K562 (cell line): ENCODE measurements around the gene PRR11. TPM values are rescaled to one million over a fixed set of nuclear protein-coding genes. Genes with fewer than 3 reads are reported as not detected.

ENCODE experiments used
- BRF1 ChIP-seq: IDR thresholded peaks from 3 replicates; pipeline ENCODE4 v1.6.1; 2011; ENCODE audit warnings: borderline replicate concordance, mild to moderate bottlenecking; ENCODE audit not compliant: insufficient read length; ENCODE audit errors: extremely low read depth
- ELF4 ChIP-seq: fragments of 450-650 bp; formaldehyde crosslinking; IDR thresholded peaks from 2 replicates; pipeline ENCODE4 v1.4.0; 2022; ENCODE audit warnings: missing genetic modification characterization
- FOS ChIP-seq: IDR thresholded peaks from 3 replicates; pipeline ENCODE4 v1.6.1; 2011; ENCODE audit not compliant: insufficient read length; ENCODE audit errors: extremely low read depth
- GATA2 ChIP-seq: sonication (generic); formaldehyde crosslinking; IDR thresholded peaks from 2 replicates; pipeline ENCODE4 v1.4.0; 2020; ENCODE audit warnings: mild to moderate bottlenecking, missing genetic modification reagents
- JUNB ChIP-seq: fragments of 450-650 bp; formaldehyde crosslinking; conservative IDR thresholded peaks from 2 replicates; pipeline ENCODE4 v1.4.0; 2020; ENCODE audit warnings: mild to moderate bottlenecking
- MAFK ChIP-seq: IDR thresholded peaks from 2 replicates; pipeline ENCODE4 v1.6.1; 2011; ENCODE audit warnings: low read length, improper control_type of control experiment
- MEIS2 ChIP-seq: fragments of 450-650 bp; IDR thresholded peaks from 2 replicates; pipeline ENCODE4 v1.6.1; 2014; ENCODE audit warnings: mild to moderate bottlenecking; ENCODE audit not compliant: partially characterized antibody
- NR4A1 ChIP-seq, 2 experiments: fragments of 250-450 bp in 1 of 2; fragments of 450-650 bp in 1 of 2; sonication (Bioruptor Pico) in 1 of 2; IDR thresholded peaks; 2 replicates each; pipeline versions ENCODE4 v1.4.0 to v1.6.1; 2016 to 2020; ENCODE audit warnings: mild to moderate bottlenecking in 2 of 2, missing compliant biosample characterization in 1 of 2, missing genetic modification characterization in 1 of 2, moderate library complexity in 1 of 2
- NUFIP1 ChIP-seq: fragments of 450-650 bp; IDR thresholded peaks from 2 replicates; pipeline ENCODE4 v1.6.1; 2018; ENCODE audit not compliant: partially characterized antibody
- PCBP1 ChIP-seq: fragments of 200-400 bp; formaldehyde crosslinking; IDR thresholded peaks from 2 replicates; pipeline ENCODE4 v1.6.1; 2018; ENCODE audit warnings: mild to moderate bottlenecking, low read depth, low read length; ENCODE audit not compliant: poor library complexity, severe bottlenecking
- PHF8 ChIP-seq: fragments of 200-600 bp; sonication (generic); IDR thresholded peaks from 2 replicates; pipeline ENCODE4 v1.6.1; 2012; ENCODE audit warnings: mixed run types, mild to moderate bottlenecking, inconsistent platforms, low read length, moderate library complexity, borderline replicate concordance
- POU5F1 ChIP-seq: fragments of 150-350 bp; IDR thresholded peaks from 2 replicates; pipeline ENCODE4 v1.6.1; 2014; ENCODE audit warnings: borderline replicate concordance, low read length, low read depth, mild to moderate bottlenecking; ENCODE audit not compliant: partially characterized antibody
- RBM15 ChIP-seq: fragments of 200-400 bp; formaldehyde crosslinking; IDR thresholded peaks from 2 replicates; pipeline ENCODE4 v1.6.1; 2018; ENCODE audit warnings: mild to moderate bottlenecking, low read length, moderate library complexity; ENCODE audit not compliant: insufficient read depth
- SREBF2 ChIP-seq: sonication (generic); formaldehyde crosslinking; IDR thresholded peaks from 2 replicates; pipeline ENCODE4 v1.4.0; 2020; ENCODE audit warnings: mild to moderate bottlenecking, missing genetic modification reagents
- ZBED1 ChIP-seq: IDR thresholded peaks from 2 replicates; pipeline ENCODE4 v1.6.1; 2014
- ZBTB1 ChIP-seq: sonication (generic); formaldehyde crosslinking; IDR thresholded peaks from 2 replicates; pipeline ENCODE4 v1.8.1; 2023; ENCODE audit warnings: missing genetic modification reagents, low read depth, mild to moderate bottlenecking, borderline replicate concordance
- ZFX ChIP-seq: sonication (generic); formaldehyde crosslinking; IDR thresholded peaks from 2 replicates; pipeline ENCODE4 v1.8.0; 2022; ENCODE audit warnings: mild to moderate bottlenecking, missing genetic modification reagents, moderate library complexity
- ZNF134 ChIP-seq: fragments of 250-450 bp; sonication (Bioruptor Pico); conservative IDR thresholded peaks from 2 replicates; pipeline ENCODE4 v1.4.0; 2020
- ZNF274 ChIP-seq: IDR thresholded peaks from 2 replicates; pipeline ENCODE4 v1.6.1; 2011; ENCODE audit warnings: low read depth, mild to moderate bottlenecking, low read length, moderate library complexity, borderline replicate concordance
- ZNF316 ChIP-seq: fragments of 450-650 bp; IDR thresholded peaks from 2 replicates; pipeline ENCODE4 v1.6.1; 2016
- ZNF76 ChIP-seq: fragments of 250-450 bp; sonication (Bioruptor Pico); IDR thresholded peaks from 2 replicates; pipeline ENCODE4 v1.4.0; 2020; ENCODE audit warnings: mild to moderate bottlenecking, moderate library complexity, borderline replicate concordance
- polyA plus RNA-seq, 8 experiments: library from polyadenylated mRNA; depleted of rRNA in 4 of 8; stranded (reverse) in 5 of 8; unstranded in 3 of 8; fragments of >200 nt; fragmentation: Nextera tagmentation in 2 of 8; fragmentation: Illumina TruSeq in 1 of 8; extraction: Ambion mirVana in 2 of 8; extraction: Trizol in 1 of 8; gene quantifications; 2 replicates each; pipeline versions ENCODE4 v1.2.1 to v1.2.3, GENCODE V29; 2011 to 2014; ENCODE audit warnings: inconsistent platforms in 1 of 8, missing spikeins in 1 of 8
- total RNA-seq, 7 experiments: library from RNA; depleted of rRNA in 6 of 7; stranded (reverse); fragments of >200 nt in 6 of 7; fragmentation: Illumina TruSeq in 2 of 7; extraction: Trizol in 2 of 7; gene quantifications; 2 replicates each; pipeline versions ENCODE4 v1.2.1 to v1.2.3, GENCODE V29; 2011 to 2021; ENCODE audit warnings: low replicate concordance in 1 of 7
- TF ChIP-seq, protein P1 (sequence below): sonication (generic); formaldehyde crosslinking; IDR thresholded peaks from 2 replicates; pipeline ENCODE4 v1.8.0; 2023; ENCODE audit warnings: mild to moderate bottlenecking, missing genetic modification reagents
- TF ChIP-seq, protein P2 (sequence below), 2 experiments: IDR thresholded peaks; 2 replicates each; pipeline ENCODE4 v1.6.1; 2012; ENCODE audit warnings: improper control_type of control experiment in 2 of 2, low read depth in 2 of 2, low read length in 2 of 2, borderline replicate concordance in 1 of 2

Gene PRR11
- total and polyA plus RNA-seq, 9 of the 15 experiments (the other 6 are each of a cell fraction or from before 2014, with no cell fraction given), result 13.3 to 75.2 (median 46.4) TPM

DNA sequence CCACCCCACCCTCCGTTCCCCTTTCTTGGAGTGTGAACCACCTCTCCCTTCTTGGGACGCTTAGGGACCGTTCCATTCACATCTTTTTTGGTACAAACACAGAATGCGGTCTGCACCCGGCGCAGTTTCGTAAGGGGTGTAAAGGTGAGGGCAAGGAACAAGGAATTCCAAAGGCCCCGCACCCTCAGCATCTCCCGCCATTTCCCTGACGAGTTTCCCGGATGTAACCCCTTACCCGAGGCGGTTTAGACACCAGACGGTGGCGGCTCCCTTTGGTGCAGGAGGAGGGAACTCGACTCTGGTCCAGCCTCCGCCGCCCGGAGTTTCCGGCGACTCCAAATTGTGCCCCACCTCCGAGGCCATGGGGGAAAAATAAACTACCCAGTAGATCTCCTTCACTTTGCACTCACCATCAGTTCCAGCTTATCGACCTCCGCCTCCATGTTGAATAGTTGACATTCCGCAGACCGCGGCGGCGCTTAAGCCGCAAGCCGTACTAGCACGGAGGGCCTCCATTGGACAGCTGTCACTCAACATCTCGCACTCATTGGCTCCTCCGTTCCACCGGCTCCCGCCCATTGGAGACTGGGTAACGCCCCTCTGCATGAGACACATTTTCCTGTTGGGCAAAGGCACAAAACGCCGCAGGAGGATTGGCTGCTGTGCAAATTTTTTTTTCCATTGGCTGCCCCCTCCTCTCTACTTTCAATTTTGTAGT, 666 bp upstream of the PRR11 start, which contains the start of gene SKA2 (continued):
- TF ChIP-seq FOS, result peak; percentile 98
- no peak for TF ChIP-seq NUFIP1
- no peak for TF ChIP-seq ZNF134 (CRISPR knock-in tag)
- no peak for TF ChIP-seq PCBP1
- TF ChIP-seq JUNB (CRISPR knock-in tag), result no peak
- peak; percentile 56 for TF ChIP-seq ZFX
- TF ChIP-seq, protein P1, sequence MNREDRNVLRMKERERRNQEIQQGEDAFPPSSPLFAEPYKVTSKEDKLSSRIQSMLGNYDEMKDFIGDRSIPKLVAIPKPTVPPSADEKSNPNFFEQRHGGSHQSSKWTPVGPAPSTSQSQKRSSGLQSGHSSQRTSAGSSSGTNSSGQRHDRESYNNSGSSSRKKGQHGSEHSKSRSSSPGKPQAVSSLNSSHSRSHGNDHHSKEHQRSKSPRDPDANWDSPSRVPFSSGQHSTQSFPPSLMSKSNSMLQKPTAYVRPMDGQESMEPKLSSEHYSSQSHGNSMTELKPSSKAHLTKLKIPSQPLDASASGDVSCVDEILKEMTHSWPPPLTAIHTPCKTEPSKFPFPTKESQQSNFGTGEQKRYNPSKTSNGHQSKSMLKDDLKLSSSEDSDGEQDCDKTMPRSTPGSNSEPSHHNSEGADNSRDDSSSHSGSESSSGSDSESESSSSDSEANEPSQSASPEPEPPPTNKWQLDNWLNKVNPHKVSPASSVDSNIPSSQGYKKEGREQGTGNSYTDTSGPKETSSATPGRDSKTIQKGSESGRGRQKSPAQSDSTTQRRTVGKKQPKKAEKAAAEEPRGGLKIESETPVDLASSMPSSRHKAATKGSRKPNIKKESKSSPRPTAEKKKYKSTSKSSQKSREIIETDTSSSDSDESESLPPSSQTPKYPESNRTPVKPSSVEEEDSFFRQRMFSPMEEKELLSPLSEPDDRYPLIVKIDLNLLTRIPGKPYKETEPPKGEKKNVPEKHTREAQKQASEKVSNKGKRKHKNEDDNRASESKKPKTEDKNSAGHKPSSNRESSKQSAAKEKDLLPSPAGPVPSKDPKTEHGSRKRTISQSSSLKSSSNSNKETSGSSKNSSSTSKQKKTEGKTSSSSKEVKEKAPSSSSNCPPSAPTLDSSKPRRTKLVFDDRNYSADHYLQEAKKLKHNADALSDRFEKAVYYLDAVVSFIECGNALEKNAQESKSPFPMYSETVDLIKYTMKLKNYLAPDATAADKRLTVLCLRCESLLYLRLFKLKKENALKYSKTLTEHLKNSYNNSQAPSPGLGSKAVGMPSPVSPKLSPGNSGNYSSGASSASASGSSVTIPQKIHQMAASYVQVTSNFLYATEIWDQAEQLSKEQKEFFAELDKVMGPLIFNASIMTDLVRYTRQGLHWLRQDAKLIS (CRISPR knock-in tag), result no peak; the same call in 1 of the 2 replicates
- no peak for TF ChIP-seq ZBTB1 (CRISPR knock-in tag)
- no peak for TF ChIP-seq ZNF274
- peak; percentile 97 for TF ChIP-seq MEIS2
- TF ChIP-seq SREBF2 (CRISPR knock-in tag), result no peak
- TF ChIP-seq, protein P2, sequence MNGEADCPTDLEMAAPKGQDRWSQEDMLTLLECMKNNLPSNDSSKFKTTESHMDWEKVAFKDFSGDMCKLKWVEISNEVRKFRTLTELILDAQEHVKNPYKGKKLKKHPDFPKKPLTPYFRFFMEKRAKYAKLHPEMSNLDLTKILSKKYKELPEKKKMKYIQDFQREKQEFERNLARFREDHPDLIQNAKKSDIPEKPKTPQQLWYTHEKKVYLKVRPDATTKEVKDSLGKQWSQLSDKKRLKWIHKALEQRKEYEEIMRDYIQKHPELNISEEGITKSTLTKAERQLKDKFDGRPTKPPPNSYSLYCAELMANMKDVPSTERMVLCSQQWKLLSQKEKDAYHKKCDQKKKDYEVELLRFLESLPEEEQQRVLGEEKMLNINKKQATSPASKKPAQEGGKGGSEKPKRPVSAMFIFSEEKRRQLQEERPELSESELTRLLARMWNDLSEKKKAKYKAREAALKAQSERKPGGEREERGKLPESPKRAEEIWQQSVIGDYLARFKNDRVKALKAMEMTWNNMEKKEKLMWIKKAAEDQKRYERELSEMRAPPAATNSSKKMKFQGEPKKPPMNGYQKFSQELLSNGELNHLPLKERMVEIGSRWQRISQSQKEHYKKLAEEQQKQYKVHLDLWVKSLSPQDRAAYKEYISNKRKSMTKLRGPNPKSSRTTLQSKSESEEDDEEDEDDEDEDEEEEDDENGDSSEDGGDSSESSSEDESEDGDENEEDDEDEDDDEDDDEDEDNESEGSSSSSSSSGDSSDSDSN (IDR thresholded peaks at IDR 0.05; ENCODE audit: borderline replicate concordance in 1 of 2, low read depth in 2 of 2, low read length in 2 of 2), result peak; percentile 67 to 69; a peak in 2 of 4 replicates
- no peak for TF ChIP-seq POU5F1
- no peak for TF ChIP-seq ZNF316
- no peak for TF ChIP-seq ZNF76 (CRISPR knock-in tag)
- no peak for TF ChIP-seq ZBED1
- TF ChIP-seq GATA2 (CRISPR knock-in tag), result no peak; the same call in 1 of the 2 replicates
- TF ChIP-seq PHF8, result peak; percentile 71; the same call in 1 of the 2 replicates
- no peak for TF ChIP-seq MAFK
- no peak for TF ChIP-seq RBM15
- no peak for TF ChIP-seq ELF4 (CRISPR knock-in tag)
- no peak for TF ChIP-seq NR4A1 (CRISPR knock-in tag; IDR thresholded peaks at IDR 0.05)
- peak; percentile 52; the same call in 1 of the 2 replicates for TF ChIP-seq NR4A1 (tag; IDR thresholded peaks at IDR 0.05)
- TF ChIP-seq BRF1, result no peak
